Measurements from ENCODE around the gene SH3RF3.

- no peak for TF ChIP-seq RARB (CRISPR knock-in tag; IDR thresholded peaks at IDR 0.05)
- TF ChIP-seq, protein P1, sequence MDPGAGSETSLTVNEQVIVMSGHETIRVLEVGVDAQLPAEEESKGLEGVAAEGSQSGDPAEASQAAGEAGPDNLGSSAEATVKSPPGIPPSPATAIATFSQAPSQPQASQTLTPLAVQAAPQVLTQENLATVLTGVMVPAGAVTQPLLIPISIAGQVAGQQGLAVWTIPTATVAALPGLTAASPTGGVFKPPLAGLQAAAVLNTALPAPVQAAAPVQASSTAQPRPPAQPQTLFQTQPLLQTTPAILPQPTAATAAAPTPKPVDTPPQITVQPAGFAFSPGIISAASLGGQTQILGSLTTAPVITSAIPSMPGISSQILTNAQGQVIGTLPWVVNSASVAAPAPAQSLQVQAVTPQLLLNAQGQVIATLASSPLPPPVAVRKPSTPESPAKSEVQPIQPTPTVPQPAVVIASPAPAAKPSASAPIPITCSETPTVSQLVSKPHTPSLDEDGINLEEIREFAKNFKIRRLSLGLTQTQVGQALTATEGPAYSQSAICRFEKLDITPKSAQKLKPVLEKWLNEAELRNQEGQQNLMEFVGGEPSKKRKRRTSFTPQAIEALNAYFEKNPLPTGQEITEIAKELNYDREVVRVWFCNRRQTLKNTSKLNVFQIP (CRISPR knock-in tag; IDR thresholded peaks at IDR 0.05; ENCODE audit: borderline replicate concordance, low read depth), result no peak
- TF ChIP-seq ZNF8 (CRISPR knock-in tag; IDR thresholded peaks at IDR 0.05), result no peak
- no peak for TF ChIP-seq TCF4 (CRISPR knock-in tag; IDR thresholded peaks at IDR 0.05; ENCODE audit: borderline replicate concordance)
- TF ChIP-seq, protein P2, sequence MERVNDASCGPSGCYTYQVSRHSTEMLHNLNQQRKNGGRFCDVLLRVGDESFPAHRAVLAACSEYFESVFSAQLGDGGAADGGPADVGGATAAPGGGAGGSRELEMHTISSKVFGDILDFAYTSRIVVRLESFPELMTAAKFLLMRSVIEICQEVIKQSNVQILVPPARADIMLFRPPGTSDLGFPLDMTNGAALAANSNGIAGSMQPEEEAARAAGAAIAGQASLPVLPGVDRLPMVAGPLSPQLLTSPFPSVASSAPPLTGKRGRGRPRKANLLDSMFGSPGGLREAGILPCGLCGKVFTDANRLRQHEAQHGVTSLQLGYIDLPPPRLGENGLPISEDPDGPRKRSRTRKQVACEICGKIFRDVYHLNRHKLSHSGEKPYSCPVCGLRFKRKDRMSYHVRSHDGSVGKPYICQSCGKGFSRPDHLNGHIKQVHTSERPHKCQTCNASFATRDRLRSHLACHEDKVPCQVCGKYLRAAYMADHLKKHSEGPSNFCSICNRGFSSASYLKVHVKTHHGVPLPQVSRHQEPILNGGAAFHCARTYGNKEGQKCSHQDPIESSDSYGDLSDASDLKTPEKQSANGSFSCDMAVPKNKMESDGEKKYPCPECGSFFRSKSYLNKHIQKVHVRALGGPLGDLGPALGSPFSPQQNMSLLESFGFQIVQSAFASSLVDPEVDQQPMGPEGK (CRISPR knock-in tag; IDR thresholded peaks at IDR 0.05; ENCODE audit: borderline replicate concordance), result no peak
- no peak for TF ChIP-seq ZNF565 (CRISPR knock-in tag; conservative IDR thresholded peaks at IDR 0.05; ENCODE audit: low read depth)
- TF ChIP-seq ZNF70 (CRISPR knock-in tag; IDR thresholded peaks at IDR 0.05), result no peak
- no peak for TF ChIP-seq ARNTL (CRISPR knock-in tag; IDR thresholded peaks at IDR 0.05; ENCODE audit: borderline replicate concordance, low read depth)
- TF ChIP-seq OSR1 (CRISPR knock-in tag; IDR thresholded peaks at IDR 0.05), result no peak
Measured at GRCh38 chr2:109350526-109350925, 221.5 kb downstream of the SH3RF3 start.

Measured in SK-N-SH treated with all-trans-retinoic acid at 6 μM for 48 hours (cell line).